Measurements from ENCODE around the gene CENPF.

CENPF gene

DNA sequence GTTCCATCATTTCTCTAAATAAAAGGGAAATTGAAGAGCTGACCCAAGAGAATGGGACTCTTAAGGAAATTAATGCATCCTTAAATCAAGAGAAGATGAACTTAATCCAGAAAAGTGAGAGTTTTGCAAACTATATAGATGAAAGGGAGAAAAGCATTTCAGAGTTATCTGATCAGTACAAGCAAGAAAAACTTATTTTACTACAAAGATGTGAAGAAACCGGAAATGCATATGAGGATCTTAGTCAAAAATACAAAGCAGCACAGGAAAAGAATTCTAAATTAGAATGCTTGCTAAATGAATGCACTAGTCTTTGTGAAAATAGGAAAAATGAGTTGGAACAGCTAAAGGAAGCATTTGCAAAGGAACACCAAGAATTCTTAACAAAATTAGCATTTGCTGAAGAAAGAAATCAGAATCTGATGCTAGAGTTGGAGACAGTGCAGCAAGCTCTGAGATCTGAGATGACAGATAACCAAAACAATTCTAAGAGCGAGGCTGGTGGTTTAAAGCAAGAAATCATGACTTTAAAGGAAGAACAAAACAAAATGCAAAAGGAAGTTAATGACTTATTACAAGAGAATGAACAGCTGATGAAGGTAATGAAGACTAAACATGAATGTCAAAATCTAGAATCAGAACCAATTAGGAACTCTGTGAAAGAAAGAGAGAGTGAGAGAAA, 38.4 kb downstream of the CENPF start:
- no peak for TF ChIP-seq ZFX (IDR thresholded peaks at IDR 0.05; ENCODE audit: borderline replicate concordance)
- TF ChIP-seq, protein P1, sequence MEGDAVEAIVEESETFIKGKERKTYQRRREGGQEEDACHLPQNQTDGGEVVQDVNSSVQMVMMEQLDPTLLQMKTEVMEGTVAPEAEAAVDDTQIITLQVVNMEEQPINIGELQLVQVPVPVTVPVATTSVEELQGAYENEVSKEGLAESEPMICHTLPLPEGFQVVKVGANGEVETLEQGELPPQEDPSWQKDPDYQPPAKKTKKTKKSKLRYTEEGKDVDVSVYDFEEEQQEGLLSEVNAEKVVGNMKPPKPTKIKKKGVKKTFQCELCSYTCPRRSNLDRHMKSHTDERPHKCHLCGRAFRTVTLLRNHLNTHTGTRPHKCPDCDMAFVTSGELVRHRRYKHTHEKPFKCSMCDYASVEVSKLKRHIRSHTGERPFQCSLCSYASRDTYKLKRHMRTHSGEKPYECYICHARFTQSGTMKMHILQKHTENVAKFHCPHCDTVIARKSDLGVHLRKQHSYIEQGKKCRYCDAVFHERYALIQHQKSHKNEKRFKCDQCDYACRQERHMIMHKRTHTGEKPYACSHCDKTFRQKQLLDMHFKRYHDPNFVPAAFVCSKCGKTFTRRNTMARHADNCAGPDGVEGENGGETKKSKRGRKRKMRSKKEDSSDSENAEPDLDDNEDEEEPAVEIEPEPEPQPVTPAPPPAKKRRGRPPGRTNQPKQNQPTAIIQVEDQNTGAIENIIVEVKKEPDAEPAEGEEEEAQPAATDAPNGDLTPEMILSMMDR (IDR thresholded peaks at IDR 0.05): no peak
- H3K27ac ChIP-seq: no peak overlapping the region

DNA sequence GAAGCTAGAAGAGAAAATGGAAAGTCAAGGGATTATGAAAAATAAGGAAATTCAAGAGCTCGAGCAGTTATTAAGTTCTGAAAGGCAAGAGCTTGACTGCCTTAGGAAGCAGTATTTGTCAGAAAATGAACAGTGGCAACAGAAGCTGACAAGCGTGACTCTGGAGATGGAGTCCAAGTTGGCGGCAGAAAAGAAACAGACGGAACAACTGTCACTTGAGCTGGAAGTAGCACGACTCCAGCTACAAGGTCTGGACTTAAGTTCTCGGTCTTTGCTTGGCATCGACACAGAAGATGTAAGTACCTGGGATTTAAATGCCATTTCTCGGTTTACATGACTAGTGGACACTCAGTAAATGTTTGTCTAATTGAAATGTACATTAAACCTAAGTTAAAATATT, 40.0 kb downstream of the CENPF start:
- H3K27ac ChIP-seq: no peak overlapping the region
- TF ChIP-seq ZFX (IDR thresholded peaks at IDR 0.05; ENCODE audit: borderline replicate concordance): no peak
- TF ChIP-seq, protein P1 (IDR thresholded peaks at IDR 0.05): no peak

DNA sequence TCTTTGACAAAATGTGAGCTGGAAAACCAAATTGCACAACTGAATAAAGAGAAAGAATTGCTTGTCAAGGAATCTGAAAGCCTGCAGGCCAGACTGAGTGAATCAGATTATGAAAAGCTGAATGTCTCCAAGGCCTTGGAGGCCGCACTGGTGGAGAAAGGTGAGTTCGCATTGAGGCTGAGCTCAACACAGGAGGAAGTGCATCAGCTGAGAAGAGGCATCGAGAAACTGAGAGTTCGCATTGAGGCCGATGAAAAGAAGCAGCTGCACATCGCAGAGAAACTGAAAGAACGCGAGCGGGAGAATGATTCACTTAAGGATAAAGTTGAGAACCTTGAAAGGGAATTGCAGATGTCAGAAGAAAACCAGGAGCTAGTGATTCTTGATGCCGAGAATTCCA, 42.7 kb downstream of the CENPF start:
- no peak for TF ChIP-seq ZFX (IDR thresholded peaks at IDR 0.05; ENCODE audit: borderline replicate concordance)
- TF ChIP-seq, protein P1 (IDR thresholded peaks at IDR 0.05): no peak
- H3K27ac ChIP-seq: no peak overlapping the region

DNA sequence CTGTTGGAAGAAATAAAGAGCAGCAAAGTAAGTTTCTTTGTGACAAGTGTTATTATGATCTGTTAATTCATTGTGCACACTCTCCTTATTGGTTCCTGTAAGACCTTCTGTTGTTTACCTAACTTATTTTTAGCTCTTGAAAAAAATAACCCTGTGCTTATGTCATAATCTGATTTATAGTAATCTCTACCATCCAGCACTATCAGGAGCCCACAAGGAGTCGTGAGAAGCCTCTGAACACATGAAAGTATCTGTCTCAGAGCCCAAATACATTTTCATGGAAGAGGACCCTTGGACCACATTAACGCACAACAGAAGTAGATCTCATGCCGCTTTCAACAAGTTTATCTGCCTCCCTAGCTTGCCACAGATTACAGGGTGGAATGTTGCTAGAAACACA, 45.8 kb downstream of the CENPF start:
- TF ChIP-seq, protein P1 (IDR thresholded peaks at IDR 0.05): no peak
- no peak for TF ChIP-seq ZFX (IDR thresholded peaks at IDR 0.05; ENCODE audit: borderline replicate concordance)
- peak overlapping the region; percentile 23 for H3K27ac ChIP-seq

DNA sequence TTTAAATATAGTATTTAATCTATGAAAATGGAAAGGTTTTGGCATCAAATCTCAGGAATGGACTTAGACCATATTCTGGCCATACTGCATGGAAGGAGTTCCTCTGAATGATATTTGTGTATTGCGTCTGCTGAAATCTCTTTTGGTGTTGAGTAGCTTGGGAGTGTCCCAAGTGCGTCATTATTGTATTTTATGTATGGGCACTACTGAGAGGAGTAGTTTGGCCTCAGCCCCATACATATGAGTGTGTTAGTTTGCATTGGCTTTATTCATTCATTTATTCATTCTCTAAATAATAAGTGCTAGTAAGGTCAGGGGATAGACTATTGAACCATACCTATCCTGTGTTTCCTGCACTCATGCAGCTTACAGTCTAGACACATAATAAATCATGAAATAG, 46.6 kb downstream of the CENPF start:
- no peak overlapping the region for H3K27ac ChIP-seq
- TF ChIP-seq, protein P1 (IDR thresholded peaks at IDR 0.05): no peak
- TF ChIP-seq ZFX (IDR thresholded peaks at IDR 0.05; ENCODE audit: borderline replicate concordance): no peak

DNA sequence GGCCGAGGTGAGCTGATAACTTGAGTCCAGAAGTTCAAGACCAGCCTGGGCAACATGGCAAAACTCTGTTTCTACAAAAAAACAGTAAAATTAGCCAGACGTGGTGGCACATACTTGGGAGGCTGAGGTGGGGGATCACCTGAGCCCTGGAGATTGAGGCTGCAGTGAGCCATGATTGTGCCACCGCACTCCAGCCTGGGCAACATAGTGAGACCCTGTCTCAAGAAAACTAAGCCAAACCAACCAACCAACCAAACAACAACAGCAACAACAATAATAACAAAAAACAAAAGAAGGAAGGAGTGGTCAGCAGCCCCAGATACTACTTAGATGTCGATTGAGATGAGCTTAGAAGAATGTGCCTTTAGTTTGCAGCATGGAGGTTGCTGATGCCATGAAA, 47.7 kb downstream of the CENPF start:
- no peak overlapping the region for H3K27ac ChIP-seq
- TF ChIP-seq ZFX (IDR thresholded peaks at IDR 0.05; ENCODE audit: borderline replicate concordance): no peak
- TF ChIP-seq, protein P1 (IDR thresholded peaks at IDR 0.05): no peak

DNA sequence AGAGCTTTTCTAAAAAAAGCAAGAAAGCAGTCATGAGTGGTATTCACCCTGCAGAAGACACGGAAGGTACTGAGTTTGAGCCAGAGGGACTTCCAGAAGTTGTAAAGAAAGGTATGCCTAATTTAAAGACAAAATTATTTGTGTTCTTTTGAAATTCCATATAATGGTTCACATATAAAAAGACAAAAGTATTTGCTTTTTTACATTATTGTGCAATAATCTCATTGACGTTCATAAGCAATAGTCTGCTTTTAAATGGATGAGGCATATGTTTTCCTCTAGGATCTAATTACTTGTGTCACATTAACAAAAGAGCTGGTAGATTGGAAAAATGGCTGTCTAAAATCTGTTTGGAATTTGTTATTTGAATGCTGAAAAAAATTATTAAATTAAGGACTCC, 54.3 kb downstream of the CENPF start:
- no peak for TF ChIP-seq ZFX (IDR thresholded peaks at IDR 0.05; ENCODE audit: borderline replicate concordance)
- TF ChIP-seq, protein P1 (IDR thresholded peaks at IDR 0.05): no peak
- no peak overlapping the region for H3K27ac ChIP-seq
